ENCODE results near the gene IGFALS.
A peak's percentile ranks its signal among the peaks of the same experiment; 100 is the strongest.

Gene IGFALS

GRCh38 chr16:1781758-1782407 is 11.6 kb downstream of the IGFALS start:
- H3K4me3 ChIP-seq (ENCODE audit: low read depth, low read length) = peak overlapping the region; percentile 63
- DNase-seq (ENCODE audit: low read depth) = peak; percentile 36
- no peak for TF ChIP-seq MYC (IDR thresholded peaks at IDR 0.05; ENCODE audit: low read depth, low read length)
- no peak for TF ChIP-seq CTCF (IDR thresholded peaks at IDR 0.05; ENCODE audit: low read depth, low read length)
- no peak for TF ChIP-seq POLR2A (IDR thresholded peaks at IDR 0.05; ENCODE audit: extremely low read depth, insufficient read length)
- no peak for TF ChIP-seq MAX (IDR thresholded peaks at IDR 0.05; ENCODE audit: low read depth, low read length)

GRCh38 chr16:1781254-1781653 is 12.3 kb downstream of the IGFALS start:
- DNase-seq (ENCODE audit: low read depth) = no peak
- H3K4me3 ChIP-seq (ENCODE audit: low read depth, low read length) = peak overlapping the region; percentile 63
- TF ChIP-seq MAX (IDR thresholded peaks at IDR 0.05; ENCODE audit: low read depth, low read length) (no peak), MYC (IDR thresholded peaks at IDR 0.05; ENCODE audit: low read depth, low read length) (no peak)

- DNase-seq (ENCODE audit: low read depth) = no peak
- no peak overlapping the region for H3K4me3 ChIP-seq (ENCODE audit: low read depth, low read length)
- TF ChIP-seq CTCF (IDR thresholded peaks at IDR 0.05; ENCODE audit: low read depth, low read length) (no peak), POLR2A (IDR thresholded peaks at IDR 0.05; ENCODE audit: extremely low read depth, insufficient read length) (no peak), MAX (IDR thresholded peaks at IDR 0.05; ENCODE audit: low read depth, low read length) (no peak), MYC (IDR thresholded peaks at IDR 0.05; ENCODE audit: low read depth, low read length) (no peak)
Observed at GRCh38 chr16:1780677-1781072, 12.8 kb downstream of the IGFALS start.

- no peak overlapping the region for H3K4me3 ChIP-seq (ENCODE audit: low read depth, low read length)
- TF ChIP-seq MAX (IDR thresholded peaks at IDR 0.05; ENCODE audit: low read depth, low read length) (no peak), MYC (IDR thresholded peaks at IDR 0.05; ENCODE audit: low read depth, low read length) (no peak), CTCF (IDR thresholded peaks at IDR 0.05; ENCODE audit: low read depth, low read length) (no peak), POLR2A (IDR thresholded peaks at IDR 0.05; ENCODE audit: extremely low read depth, insufficient read length) (no peak)
- DNase-seq (ENCODE audit: low read depth) = no peak
Observed at GRCh38 chr16:1779741-1780676, 13.5 kb downstream of the IGFALS start.

- no peak overlapping the region for H3K4me3 ChIP-seq (ENCODE audit: low read depth, low read length)
- TF ChIP-seq MAX (IDR thresholded peaks at IDR 0.05; ENCODE audit: low read depth, low read length) = no peak
- no peak for TF ChIP-seq MYC (IDR thresholded peaks at IDR 0.05; ENCODE audit: low read depth, low read length)
- TF ChIP-seq CTCF (IDR thresholded peaks at IDR 0.05; ENCODE audit: low read depth, low read length) = no peak
- no peak for TF ChIP-seq POLR2A (IDR thresholded peaks at IDR 0.05; ENCODE audit: extremely low read depth, insufficient read length)
- no peak for DNase-seq (ENCODE audit: low read depth)
Observed at GRCh38 chr16:1779234-1779701, 14.2 kb downstream of the IGFALS start.

Data from NB4 (cell line).